NCI-H82 (cell line): ENCODE results near the gene WFDC1.

Experiments used
- DNase-seq: peaks from one replicate; lab custom pipeline; 2025; lab: John Stamatoyannopoulos, UW

WFDC1 gene

GRCh38 chr16:84272740-84273320, 21.8 kb upstream of the WFDC1 start:
- DNase-seq = no peak

- no peak for DNase-seq
Observed at GRCh38 chr16:84274515-84274914, 20.2 kb upstream of the WFDC1 start.

- no peak for DNase-seq
Observed at GRCh38 chr16:84275585-84276151, 19.0 kb upstream of the WFDC1 start.

GRCh38 chr16:84277244-84277823, 17.3 kb upstream of the WFDC1 start:
- DNase-seq = peak; percentile 86

GRCh38 chr16:84278333-84278732, 16.3 kb upstream of the WFDC1 start:
- DNase-seq = no peak

- peak; percentile 86 for DNase-seq
Observed at GRCh38 chr16:84278968-84279367, 15.7 kb upstream of the WFDC1 start.

GRCh38 chr16:84279881-84280280, 14.8 kb upstream of the WFDC1 start:
- peak; percentile 9 for DNase-seq

GRCh38 chr16:84281074-84281473, 13.6 kb upstream of the WFDC1 start:
- DNase-seq = peak; percentile 59

- no peak for DNase-seq
Observed at GRCh38 chr16:84282533-84282932, 12.1 kb upstream of the WFDC1 start.

GRCh38 chr16:84283314-84284153, 11.1 kb upstream of the WFDC1 start:
- no peak for DNase-seq

- peak; percentile 86 for DNase-seq
Observed at GRCh38 chr16:84284154-84284722, 10.4 kb upstream of the WFDC1 start.

- no peak for DNase-seq
Observed at GRCh38 chr16:84286578-84287240, 8.0 kb upstream of the WFDC1 start.

GRCh38 chr16:84288902-84289301, 5.8 kb upstream of the WFDC1 start:
- no peak for DNase-seq

GRCh38 chr16:84291226-84291625, 3.5 kb upstream of the WFDC1 start:
- no peak for DNase-seq

GRCh38 chr16:84292011-84292410, 2.7 kb upstream of the WFDC1 start:
- DNase-seq = no peak

- no peak for DNase-seq
Observed at GRCh38 chr16:84293406-84293805, 1.3 kb upstream of the WFDC1 start.

GRCh38 chr16:84294117-84294516, 561 bp upstream of the WFDC1 start:
- no peak for DNase-seq

GRCh38 chr16:84295203-84295860, 654 bp downstream of the WFDC1 start:
- DNase-seq = peak; percentile 25

GRCh38 chr16:84298376-84298899, 3.8 kb downstream of the WFDC1 start:
- no peak for DNase-seq

- DNase-seq = no peak
Observed at GRCh38 chr16:84299734-84300440, 5.2 kb downstream of the WFDC1 start.
